ENCODE results near the gene LCN12. TPM values are rescaled to one million over a fixed set of nuclear protein-coding genes. Genes with fewer than 3 reads are reported as not detected.

LCN12 gene
- total RNA-seq, 1 donor from 2014 or later, result 3.6 TPM

DNA sequence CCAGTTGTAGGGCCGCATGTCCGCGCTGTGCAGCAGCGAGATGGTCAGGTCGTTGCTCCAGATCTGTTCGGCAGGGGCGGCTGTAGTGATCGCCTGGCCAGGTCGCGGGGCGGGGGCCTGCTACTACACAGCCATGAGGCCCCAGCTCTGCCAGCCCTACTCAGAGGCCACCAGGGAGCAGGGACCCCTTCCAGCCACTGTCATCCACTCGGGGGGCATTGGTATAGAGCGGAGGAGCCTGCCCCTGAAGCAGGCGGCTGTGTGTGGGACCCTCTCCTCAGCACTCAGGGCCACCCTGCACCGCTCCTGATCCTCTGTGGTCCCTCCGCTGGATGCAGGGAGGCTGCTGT, 9.2 kb upstream of the LCN12 start:
- intact Hi-C loops (cut with micrococcal nuclease), result no loop called here
- ATAC-seq (no peak), DNase-seq (no peak)

DNA sequence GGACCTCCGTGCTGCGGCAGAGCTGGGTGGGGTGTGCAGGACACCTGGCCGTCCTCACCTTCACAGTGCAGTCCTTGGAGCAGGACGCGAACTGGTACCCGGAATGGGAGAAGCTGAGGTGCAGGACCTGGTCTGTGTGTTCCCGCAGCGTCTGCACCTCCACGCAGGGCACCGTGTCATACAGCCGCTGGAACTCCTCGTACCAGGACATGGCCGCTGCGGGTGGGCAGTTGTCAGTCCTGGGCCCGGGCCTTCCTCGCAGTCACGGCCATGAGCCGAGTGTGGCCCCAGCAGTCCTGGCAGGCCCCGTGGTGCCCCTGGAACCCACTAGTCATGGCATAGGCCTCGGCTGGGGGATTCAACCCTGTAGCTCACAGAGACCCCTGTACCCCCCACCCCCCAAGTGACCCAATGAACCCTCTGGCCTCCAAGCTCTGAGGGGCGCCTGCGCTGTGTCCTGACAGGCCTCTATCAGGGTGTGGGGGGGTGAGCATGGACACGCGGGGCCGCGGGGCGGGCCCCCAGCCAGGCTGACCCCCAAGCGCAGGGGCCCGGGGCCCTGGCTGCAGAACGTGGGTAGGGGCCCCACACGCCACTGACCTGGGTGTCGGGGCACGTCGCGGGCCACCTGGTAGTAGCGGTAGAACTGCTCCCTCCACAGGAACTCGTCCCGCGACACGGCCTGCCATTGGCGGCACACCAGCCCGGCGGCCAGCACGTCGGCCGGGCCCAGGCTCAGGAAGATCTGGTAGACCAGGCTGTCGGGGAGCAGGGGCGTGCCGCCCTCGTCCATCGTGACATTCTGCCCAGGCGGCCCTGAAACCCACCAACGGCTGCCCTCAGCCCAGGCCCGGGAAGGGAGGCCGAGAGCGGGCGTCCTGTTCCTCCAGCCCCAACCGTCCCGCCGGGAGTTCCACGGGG, 8.5 kb upstream of the LCN12 start:
- ATAC-seq (no peak), DNase-seq (peak; percentile 69)
- intact Hi-C loops (cut with micrococcal nuclease), result no loop called here

DNA sequence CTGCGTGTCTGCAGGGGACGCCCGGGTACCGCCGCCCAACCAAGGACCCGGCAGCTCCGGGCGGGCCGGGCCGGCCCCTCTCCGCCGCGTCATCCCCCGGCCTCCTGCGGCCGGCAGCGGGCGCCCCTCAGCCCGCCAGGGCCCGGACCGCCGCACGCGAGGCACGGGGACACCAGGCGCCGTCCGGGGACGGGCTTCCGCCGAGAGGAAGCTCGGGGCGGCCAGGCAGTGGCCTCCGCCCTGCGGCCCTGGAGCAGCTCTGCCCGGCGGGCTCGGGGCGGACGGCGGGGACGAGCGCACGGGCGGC, 7.9 kb upstream of the LCN12 start:
- DNase-seq (no peak), ATAC-seq (peak; percentile 29)
- intact Hi-C loops (cut with micrococcal nuclease), result no loop called here

DNA sequence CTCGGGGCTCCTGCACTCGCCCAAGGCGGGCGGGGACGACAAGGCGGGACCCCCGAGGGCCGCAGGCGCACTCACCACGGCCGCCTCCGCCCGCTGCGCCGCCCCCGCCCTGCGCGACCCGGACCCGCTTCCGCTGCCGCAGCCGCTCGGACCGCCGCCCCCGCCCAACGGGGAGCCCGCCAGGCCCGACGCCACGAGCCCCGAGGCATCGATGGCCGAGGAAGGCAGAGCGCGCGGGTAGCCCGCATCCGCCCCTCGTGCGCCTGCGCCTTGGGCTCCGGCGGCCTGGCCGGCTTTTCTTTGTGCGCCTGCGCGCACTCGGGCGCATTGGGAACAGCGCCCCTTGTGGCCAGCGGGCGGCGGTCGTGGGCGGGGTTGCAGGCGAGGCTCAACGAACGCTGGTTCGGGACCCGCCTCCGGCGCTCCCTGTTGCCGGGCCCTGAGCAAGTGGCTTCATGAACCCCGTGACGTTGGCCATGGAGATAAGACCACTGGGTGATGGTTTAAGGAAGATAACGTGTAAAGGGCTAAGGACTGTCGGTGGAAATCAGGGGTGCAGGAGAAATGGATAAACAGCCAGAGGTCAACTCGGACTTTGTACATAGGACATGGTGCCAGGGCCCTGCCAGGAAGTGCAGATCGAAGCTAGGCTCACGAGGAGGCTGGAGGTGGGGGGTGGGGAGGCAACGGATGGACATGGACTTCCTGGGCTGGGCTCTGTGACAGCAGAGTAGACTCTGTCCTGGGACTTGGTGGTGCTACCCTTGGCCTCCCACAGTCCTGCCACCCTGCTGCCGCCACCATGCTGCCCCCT, 7.3 kb upstream of the LCN12 start, which contains the start of the genes C8G and FBXW5:
C8G (plus strand) TSS at position 725 of the 814 bp plus-strand sequence; CDS start at position 803, 78 bp downstream.
FBXW5 (minus strand) TSS at position 220 of the 814 bp plus-strand sequence. CDS start 655 bp downstream, outside the sequence.
- peak; percentile 98 for DNase-seq
- intact Hi-C loops (cut with micrococcal nuclease), result no loop called here

DNA sequence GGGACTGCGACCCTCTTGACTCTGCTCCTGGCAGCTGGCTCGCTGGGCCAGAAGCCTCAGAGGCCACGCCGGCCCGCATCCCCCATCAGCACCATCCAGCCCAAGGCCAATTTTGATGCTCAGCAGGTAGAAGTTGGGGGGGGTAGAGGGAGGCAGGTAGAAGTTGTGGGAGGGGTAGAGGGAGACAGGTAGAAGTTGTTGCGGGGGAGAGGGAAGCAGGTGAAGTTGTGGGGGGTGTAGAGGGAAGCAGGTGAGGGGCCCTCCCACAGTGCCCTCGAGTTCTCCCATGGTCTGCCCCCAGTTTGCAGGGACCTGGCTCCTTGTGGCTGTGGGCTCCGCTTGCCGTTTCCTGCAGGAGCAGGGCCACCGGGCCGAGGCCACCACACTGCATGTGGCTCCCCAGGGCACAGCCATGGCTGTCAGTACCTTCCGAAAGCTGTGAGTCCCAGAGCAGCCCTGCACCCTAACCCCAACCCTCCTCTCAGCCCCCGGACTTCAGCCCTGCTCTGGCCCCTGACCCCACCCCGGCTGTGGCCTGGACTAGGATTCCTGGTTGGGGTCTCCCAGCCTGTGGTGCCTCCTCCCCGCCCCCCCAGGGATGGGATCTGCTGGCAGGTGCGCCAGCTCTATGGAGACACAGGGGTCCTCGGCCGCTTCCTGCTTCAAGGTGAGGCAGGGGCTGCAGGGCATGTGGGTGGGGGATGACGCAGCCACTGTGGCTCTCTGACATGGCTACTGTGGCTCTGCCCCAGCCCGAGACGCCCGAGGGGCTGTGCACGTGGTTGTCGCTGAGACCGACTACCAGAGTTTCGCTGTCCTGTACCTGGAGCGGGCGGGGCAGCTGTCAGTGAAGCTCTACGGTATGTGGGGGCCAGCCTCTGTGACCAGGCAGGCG, 6.5 kb upstream of the LCN12 start:
- intact Hi-C loops (cut with micrococcal nuclease), result no loop called here
- ATAC-seq, result no peak
- peak; percentile 44 for DNase-seq

More for the DNA sequence above, 7.3 kb upstream of the LCN12 start, which contains the start of the genes C8G and FBXW5:
- ATAC-seq, result peak; percentile 71

DNA sequence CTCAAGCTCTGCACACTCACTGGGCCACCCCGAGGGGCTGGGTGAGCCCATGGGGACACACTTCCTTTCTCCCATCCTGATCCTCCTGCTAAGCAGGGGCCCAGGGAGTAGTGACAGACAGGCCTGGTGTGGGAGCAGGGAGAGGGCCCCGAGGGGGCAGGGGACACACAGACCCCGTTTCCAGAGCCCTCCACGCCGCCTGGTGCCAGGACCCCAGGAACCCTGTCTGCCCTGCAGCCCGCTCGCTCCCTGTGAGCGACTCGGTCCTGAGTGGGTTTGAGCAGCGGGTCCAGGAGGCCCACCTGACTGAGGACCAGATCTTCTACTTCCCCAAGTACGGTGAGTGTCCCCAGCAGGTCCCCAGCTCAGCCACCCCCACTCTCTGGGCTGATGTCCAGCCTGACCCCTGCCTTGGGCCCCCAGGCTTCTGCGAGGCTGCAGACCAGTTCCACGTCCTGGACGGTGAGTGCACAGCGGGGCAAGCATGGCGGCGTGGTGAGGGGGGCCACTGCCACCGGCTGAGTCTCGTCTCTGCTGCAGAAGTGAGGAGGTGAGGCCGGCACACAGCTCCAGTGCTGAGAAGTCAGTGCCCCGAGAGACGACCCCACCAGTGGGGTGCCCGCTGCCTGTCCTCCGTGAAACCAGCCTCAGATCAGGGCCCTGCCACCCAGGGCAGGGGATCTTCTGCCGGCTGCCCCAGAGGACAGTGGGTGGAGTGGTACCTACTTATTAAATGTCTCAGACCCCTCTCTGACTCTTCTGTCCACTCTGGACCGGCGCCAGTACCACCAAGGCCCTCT, 5.6 kb upstream of the LCN12 start:
- ATAC-seq (no peak), DNase-seq (peak; percentile 49)
- intact Hi-C loops (cut with micrococcal nuclease), result no loop called here

DNA sequence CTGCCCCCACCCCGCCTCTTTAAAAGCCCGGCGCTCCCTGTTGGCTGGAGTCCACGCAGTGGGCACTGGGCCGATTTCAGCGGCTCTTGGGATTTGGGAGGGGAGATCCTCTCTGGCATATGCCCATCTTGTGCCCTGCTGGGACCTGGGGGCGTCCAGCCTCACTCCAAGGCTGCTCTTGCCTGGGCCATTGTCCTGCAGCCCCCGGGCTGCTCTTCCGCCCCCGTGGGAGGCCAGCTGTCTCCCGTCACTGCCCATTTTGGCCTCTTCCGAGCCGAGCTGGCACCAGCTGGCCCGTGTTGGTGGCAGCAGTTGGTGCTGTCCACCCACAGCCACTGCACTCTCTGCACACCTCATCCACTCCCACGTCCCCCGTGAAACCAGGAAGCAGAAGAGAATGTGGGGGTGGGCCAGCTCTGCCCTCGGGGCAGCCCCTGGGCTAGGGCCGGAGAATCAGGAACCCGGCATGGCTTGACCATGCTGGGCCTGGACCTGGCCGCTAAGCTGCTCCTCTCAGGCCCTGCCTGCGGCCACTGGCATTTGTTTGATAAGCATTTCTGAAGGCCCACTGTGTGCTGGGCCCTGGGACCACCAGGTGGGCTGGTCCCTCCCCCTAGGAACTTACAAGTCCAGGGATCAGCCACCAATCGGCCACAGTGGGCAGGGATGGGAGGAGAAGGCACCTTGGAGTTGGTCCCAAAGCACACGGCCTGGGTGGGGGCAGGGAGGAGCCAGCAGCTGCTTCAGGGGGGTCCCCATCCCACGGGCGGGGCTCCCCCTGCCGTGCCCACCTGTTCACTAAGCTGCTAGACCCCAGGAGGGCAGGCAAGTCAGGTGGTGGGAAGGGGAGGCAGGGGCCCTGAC, 4.8 kb upstream of the LCN12 start:
- ATAC-seq, result no peak
- intact Hi-C loops (cut with micrococcal nuclease), result no loop called here
- peak; percentile 43 for DNase-seq

DNA sequence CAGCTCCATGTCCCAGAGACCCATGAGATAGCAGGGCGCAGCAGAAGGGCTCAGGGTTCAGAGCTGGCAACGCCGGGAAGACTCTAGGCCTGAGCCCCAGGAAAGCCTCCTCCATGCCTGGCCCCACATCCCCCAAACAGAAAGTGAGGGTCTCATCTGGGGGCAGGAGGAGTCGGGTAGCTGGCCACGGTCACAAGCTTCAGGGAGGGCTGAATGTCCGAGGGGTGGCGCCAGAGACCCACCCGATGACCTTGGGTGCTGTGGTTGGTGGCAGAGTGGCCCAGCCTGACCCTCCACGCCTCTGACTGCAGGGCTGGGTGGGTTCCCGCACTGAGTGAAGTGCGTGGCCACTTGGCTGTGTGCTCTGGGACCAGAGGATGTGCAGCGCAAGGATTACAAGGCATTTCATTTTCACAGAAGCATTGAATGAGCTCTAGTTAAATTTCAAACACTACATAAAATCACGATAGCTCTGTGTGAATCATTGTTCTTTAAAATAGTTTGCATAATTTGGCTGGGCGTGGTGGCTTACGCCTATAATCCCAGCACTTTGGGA, 4.0 kb upstream of the LCN12 start:
- ATAC-seq, result no peak
- peak; percentile 85 for DNase-seq
- intact Hi-C loops (cut with micrococcal nuclease), result no loop called here

DNA sequence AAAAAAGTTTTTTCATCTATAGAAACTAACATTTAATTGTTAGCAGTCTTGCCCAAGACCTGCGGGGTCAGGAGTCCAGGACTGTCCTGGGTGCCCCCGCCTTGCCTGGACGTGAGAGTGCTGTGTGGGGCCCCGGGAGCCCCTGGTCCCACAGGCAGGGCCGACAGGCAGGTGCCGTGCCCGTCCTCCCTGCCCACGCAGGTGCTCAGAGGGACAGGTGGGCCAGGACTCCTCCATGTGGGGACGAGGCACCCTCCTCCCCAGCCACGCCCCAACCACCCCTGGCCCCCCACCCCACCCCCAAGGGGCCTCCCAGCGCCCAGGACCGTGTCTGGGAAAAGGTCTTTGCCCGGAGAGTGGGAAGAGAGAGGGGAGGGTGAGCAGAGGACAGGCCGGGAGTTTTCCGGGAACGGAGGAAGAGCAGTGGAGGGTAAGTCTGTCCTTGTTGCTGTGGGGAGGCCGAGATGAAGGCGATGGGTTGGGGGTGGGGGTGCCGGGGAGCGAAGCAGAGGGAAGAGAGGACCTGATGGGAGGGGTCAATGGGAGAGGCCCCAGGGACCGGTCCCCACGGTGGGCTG, 2.7 kb upstream of the LCN12 start:
- intact Hi-C loops (cut with micrococcal nuclease), result no loop called here
- DNase-seq (no peak), ATAC-seq (peak; percentile 2)

DNA sequence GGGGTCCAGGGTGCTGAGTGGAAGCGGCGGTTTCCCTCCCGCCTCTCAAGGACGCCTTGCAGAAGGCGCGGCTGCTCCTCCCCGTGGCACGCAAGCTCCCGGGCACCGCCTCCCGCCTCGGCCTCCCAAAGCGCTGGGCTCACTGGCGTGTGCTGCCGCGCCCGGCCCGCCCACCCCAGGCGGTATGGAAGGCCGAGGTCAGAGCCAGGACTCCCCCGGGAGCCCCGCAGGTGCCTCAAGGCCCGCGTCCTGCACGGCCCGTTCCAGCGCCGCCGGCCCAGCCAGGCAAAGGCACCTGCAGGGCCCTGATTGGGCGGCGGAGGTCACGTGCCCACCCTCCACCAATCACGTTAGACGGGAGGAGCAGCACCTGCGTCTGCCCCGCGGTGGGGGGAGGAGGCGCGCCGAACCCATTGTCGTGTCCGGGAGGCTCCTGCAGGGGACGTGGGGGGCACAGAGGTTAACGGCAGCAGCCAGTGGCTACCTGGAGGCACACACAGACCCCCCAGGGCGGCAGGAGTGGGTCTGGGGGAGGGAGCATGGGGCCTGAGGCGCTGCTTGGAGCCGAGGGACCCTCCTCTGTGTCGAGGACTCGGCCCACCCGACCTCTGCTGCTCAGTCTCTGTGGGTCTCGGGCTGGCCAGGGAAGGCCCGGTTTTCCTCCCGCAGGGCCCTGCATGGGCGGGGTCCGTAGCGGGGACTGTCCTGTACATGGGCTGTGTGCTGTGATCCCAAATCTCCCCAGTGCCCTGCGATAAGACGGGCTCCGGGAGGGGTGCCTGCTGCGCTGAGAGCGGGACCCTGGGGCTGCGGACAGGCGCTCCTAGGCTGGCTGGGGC, 2.0 kb upstream of the LCN12 start:
- intact Hi-C loops (cut with micrococcal nuclease), result no loop called here
- peak; percentile 98 for DNase-seq
- peak; percentile 90 for ATAC-seq

DNA sequence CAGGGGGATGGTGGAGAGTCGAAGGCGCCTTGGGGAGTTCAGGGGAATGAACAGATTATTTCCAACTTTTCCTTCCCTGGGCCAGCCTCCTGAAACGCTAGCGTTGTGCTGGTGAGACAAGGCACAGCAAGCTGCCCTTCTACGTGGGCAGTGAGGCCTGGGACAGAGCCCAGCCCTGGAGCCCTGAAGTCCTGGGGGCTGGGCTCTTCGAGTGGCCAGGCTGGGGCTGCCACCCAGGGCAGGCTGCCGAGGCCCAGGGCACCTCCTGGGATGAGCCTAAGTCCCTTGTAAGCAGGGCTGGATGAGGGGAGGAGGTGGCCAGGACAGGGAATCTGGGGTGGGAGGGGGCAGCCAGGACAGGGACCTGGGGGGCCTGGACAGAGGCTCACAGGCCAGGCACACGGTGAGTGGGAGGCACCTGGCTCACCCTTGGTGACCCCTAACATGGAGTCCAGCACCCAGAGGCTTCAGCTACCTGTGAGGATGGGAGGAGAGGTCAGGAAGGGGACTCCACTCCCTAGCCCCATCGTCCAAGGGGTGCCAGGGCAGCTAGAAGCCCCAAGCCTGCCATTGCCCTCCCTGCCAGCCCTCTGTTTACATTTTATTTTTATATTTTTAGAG, 1.3 kb upstream of the LCN12 start:
- DNase-seq, result peak; percentile 78
- intact Hi-C loops (cut with micrococcal nuclease), result no loop called here
- ATAC-seq, result peak; percentile 53

DNA sequence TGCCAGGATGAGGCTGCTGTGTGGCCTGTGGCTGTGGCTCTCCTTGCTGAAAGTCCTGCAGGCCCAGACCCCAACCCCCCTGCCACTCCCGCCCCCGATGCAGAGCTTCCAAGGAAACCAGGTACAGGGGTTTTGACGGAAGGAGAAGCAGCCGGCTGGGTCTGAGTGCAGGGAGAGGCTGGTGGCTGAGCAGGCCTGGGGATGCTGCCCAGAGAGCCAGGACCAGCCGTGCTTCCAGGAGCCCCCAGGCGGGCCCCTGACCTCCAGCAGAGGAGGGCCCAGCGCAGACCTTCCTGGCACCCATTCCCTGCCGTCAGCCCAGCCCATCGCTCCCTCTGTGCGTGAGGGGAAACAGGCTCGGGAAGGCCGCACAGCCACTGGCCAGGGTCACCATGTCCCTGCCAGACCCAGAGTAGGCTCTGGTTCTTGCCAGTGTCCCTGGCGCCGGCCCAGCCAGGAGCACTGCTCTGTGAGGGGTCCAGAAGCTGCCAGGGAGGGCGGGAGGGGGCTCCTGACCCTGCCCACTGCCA, 313 bp downstream of the LCN12 start:
- intact Hi-C loops (cut with micrococcal nuclease), result no loop called here
- DNase-seq (peak; percentile 68), ATAC-seq (no peak)

DNA sequence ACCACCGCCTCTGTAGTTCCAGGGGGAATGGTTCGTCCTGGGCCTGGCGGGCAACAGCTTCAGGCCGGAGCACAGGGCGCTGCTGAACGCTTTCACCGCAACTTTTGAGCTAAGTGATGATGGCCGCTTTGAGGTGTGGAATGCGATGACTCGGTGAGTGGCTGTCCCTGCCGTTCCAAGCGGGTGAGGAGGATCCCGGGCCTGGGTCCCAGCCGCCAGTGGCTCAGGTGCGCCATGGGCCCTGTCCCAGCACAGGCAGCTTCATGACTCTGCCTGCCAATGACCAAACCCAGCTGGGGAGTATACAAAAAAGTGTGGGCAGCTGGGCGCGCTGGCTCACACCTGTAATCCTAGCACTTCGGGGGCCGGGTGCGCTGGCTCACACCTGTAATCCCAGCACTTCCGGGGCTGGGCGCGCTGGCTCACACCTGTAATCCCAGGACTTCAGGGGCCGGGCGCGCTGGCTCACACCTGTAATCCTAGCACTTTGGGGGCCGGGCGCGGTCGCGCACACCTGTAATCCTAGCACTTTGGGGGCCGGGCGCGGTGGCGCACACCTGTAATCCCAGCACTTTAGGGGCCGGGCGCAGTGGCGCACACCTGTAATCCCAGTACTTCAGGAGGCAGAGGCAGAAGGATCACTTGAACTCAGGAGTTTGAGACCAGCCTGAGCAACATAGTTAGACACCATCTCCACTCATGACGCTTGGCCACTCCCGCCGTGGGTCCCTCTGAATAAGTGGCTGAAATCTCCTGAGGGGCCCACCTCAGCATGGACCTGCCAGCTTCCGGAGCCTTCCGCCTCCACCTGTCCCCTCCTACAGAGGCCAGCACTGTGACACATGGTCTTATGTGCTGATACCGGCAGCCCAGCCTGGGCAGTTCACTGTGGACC, 1.1 kb downstream of the LCN12 start:
- ATAC-seq (no peak), DNase-seq (peak; percentile 34)
- intact Hi-C loops (cut with micrococcal nuclease), result no loop called here

DNA sequence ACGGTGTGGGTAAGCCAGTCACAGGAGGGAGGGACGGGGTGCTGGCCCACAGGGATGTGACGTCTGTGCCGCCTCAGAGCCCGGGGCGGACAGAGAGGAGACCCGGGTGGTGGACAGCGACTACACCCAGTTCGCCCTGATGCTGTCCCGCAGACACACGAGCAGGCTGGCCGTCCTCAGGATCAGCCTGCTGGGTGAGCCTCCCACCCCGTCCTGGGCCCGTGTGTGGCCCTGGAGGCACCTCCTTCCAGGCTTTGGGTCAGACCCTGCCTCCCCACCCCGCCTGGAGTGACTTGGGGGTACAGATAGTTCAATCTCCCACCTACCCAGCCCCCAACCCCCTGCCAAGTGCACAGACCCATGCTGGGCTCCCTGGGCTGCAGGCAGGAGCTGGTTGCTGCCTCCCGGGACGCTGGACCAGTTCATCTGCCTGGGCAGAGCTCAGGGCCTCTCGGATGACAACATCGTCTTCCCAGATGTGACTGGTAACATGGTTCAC, 1.7 kb downstream of the LCN12 start:
- intact Hi-C loops (cut with micrococcal nuclease), result no loop called here
- no peak for ATAC-seq
- DNase-seq, result peak; percentile 19

Data from left ventricle myocardium superior (tissue), 1 donor.